Midbrain (tissue), 1 donor: ENCODE results near the gene RECQL5.

ENCODE experiments used
- DNase-seq: peaks from one replicate; lab custom pipeline; 2025; lab: John Stamatoyannopoulos, UW

Gene RECQL5

DNA sequence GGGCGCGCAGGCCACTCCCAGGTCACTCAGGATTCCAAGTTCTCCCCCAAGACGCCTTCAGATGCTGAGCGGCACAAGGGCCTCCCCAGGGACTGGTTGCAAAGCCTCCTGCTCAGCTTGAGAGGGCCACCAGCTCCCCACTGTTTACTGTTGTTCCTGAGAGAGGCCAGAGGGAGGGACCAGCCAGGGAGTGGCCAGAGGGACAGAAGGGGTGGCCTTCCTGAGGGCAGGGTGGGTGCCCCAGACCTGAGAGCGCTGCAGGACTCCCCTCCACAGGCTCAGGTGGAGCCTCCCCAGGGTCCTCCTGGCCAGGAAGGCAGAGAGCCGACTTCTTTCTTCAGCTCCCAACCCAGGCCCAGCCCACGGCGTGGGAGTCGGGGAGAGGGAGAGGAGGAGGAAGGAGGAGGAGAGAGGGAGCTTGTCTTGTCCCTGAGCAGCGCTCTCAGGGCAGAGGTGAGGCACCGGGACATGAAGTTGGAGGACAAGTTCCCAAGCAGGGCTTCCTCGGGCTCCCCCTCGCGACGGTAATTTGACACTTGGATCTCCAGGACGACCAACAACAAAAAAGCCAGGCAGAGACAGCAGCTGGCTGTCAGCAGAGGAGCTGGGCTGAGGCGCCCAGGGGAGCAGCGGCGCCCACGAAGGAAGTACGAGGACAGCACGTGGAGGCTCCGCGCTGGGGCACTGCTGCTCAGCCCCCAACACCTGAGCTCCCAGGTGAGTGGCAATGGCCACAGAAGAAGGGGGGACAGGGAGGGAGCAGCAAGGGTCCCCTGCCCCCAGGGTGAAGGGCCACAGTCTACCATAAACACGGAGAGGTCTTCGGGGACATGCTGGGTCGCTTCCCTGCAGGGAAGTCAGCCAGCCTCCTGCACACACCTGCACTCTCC, 33.2 kb downstream of the RECQL5 start:
- DNase-seq: peak; percentile 84

GRCh38 chr17:75632863-75633485, 34.0 kb downstream of the RECQL5 start, which contains the start of gene SMIM5:
TSS of gene SMIM5 (plus strand) at chr17:75633434. CDS start at chr17:75640202, 6,768 bp downstream.
- peak; percentile 96 for DNase-seq

- DNase-seq: no peak
These were observed 34.5 kb downstream of the RECQL5 start for GRCh38 chr17:75632428-75632827.

- no peak for DNase-seq
These were observed 35.6 kb downstream of the RECQL5 start for GRCh38 chr17:75631353-75631752.

DNA sequence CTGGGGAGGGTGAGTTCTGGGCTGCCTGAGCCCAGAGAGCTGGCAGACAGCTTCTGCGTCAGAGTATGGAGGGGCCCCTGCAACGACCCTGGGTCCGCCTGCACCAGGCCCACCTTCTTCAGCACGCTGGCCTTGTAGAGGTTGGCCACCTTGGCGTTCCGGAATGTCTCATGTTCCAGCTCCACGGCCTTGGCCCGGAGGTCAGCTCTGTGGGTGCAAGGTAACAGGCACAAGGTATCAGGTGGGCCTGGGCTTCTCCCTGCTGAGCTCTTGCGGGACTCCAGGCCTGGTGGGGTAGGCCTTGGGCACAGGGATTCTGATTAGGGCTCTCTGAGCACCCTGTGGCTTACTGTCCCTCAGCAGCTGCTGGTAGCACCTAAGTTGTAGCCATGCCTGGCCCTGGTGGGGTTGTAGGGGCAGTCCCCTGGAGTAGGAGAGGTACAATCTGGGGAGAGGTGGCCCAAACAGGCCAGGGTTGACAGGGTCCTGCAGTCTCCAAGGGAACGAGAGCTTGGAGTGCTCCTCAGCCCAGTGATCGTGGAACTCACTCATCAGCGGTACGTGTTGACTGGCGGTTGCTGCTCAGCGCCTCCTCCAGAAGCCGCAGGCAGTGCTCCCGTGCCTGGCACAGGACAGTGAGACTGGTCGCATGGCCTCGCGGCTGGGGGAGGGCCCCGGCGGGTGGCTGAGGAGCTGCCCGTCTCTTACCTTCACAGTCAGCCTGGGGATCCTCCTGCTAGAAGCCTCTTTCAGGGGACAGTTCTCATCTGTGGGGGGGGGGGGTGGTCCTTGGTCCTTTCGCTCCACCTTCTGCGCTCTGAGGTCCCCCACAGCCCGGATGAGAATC, 36.7 kb downstream of the RECQL5 start:
- no peak for DNase-seq

DNA sequence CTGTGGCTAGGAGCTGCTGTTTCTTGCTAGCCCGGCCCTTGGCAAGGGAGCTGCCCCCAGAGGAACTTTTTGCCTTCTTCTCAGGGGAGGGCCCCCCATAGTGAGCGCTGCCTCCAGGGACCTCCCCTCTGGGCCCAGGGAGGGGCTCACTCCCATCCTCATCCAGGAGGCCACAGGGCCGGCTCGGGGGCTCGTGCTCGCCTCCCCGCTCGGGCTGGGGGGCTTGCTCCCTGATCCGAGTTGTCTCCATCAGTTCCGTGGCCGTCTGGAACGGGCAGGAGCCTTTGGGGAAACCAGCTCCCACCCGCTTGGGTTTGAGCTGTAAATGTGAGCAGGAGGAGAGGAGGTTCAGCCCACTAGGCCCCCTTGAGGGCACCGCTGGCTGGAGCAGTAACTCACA, 37.8 kb downstream of the RECQL5 start:
- no peak for DNase-seq

- no peak for DNase-seq
These were observed 38.5 kb downstream of the RECQL5 start for GRCh38 chr17:75628425-75628824.

- no peak for DNase-seq
These were observed 39.9 kb downstream of the RECQL5 start for GRCh38 chr17:75627094-75627493.

DNA sequence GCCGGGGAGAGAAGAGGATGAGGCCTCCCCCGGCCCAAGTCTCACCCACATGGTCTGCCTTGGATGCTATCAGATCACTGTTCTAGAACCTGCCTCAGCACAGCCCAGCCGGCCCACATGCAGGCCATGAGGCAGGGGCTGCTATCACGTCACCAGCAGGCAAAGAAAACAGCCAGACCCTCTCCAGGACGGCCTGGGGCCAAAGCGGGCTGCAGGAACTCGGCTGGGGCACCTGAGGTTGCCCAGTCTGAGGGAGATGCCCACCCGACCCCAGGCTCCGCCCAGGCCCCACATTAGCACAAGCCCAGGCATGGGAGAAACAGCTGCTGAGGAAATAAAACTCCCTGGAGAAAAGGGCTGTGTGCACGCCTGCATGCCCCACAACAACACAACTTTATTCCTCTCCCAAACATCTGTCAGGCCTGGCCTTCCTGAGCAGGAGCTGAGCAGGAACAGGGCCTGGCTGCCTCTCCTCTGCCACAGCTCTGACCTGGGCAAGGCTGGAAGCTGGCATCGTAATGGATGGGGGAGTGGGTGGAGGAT, 40.4 kb downstream of the RECQL5 start:
- no peak for DNase-seq

DNA sequence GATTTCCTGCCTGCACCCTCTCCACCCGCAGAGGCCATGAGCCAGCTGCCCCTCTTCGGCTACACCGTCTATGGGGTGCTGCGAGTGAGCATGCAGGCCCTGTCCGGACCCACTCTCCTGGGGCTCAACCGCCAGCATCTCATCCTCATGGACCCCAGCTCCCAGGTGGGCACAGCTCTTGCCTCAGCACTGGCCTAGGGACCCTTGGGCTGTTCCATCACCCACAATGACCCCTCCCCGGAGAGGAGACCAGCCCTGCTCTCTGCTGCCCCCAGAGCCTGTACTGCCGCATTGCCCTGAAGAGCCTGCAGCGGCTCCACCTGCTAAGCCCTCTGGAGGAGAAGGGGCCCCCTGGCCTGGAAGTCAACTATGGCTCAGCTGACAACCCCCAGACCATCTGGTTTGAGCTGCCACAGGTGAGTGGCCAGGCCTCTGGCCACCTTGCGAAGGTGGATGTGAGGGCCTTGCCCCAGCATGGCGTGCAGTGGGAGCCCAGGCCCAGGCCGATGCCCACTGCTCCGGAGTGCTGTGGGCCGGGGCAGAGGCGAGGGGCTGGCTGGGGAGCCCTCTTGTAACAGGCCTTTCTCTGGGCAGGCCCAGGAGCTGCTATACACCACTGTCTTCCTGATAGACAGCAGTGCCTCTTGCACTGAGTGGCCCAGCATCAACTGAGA, 41.0 kb downstream of the RECQL5 start:
- DNase-seq: peak; percentile 13

DNA sequence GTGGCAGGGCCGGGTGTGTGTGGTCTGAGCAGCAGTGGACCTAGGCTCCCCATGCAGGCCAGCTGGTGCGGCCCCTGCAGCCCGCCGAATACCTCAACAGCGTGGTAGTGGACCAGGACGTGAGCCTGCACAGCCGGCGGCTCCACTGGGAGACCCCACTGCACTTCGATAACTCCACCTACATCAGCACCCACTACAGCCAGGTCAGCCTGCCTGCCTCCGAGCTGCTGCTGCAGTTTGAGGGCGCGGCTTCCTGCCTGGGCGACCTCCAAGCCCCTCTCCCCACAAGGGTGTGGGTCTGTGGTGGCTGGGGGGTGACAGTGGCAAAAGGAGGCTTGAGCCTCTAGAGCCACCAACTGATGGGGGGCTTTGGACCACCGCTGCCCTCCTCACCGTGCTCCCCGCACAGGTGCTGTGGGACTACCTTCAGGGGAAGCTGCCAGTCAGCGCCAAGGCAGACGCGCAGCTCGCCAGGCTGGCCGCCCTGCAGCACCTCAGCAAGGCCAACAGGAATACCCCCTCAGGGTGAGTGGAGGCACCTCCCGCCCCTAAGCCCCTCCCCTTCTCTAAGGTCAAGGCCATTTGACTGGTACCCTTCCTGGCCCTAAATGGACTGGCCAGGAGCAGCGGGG, 42.1 kb downstream of the RECQL5 start:
- DNase-seq: no peak

DNA sequence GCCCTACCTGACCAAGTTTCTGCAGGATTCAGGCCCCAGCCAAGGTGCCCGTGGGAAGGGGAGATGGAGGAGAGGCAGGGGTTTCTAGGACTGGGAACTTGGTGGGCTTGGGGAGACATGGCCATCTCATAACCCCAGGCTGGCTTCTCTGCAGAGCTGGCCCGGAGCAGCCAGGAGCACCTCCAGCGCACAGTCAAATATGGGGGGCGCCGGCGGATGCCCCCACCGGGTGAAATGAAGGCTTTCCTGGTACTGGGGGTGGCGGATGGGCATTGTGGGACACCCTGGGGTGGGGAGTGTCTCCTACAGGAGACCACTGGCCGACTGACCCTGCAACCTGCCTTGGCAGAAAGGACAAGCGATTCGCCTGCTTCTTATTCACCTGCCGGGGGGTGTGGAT, 42.9 kb downstream of the RECQL5 start:
- no peak for DNase-seq

DNA sequence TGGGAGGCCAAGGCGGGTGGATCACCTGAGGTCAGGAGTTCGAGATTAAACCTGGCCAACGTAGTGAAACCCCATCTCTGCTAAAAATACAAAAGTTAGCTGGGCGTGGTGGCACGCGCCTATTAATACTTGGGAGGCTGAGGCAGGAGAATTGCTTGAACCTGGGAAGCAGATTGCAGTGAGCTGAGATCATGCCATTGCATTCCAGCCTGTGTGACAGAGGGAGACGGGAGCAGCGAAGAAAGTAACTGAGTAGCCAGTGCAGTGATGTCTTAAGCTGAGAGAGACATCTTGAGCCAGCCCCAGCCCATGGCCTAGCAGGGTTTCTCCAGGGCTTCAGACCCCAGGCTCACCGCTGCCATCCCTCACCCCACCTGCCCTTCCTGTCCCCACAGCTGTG, 43.6 kb downstream of the RECQL5 start:
- no peak for DNase-seq

DNA sequence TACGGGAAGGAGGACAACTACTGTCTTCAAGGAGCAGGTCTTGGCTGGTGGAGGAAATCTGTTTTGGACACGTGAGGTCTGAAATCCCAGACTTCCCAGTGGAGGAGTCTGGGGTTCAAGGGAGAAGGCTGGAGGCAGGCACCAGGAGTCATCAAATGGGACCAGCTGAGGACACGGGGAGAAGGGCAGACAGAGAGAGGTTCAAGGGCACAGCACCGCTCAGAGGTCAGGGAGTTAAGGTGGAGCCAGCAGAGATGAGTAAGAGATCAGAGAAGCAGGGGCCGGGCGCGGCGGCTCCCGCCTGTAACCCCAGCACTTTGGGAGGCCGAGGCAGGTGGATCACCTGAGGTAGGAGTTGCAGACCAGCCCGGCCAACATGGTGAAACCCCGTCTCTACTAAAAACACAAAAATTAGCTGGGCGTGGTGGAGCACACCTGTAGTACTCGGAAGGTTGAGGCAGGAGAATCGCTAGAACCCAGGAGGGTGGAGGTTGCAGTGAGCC, 44.1 kb downstream of the RECQL5 start:
- DNase-seq: no peak

GRCh38 chr17:75622076-75622475, 44.9 kb downstream of the RECQL5 start:
- DNase-seq: no peak

- no peak for DNase-seq
These were observed 45.5 kb downstream of the RECQL5 start for GRCh38 chr17:75621489-75621888.

DNA sequence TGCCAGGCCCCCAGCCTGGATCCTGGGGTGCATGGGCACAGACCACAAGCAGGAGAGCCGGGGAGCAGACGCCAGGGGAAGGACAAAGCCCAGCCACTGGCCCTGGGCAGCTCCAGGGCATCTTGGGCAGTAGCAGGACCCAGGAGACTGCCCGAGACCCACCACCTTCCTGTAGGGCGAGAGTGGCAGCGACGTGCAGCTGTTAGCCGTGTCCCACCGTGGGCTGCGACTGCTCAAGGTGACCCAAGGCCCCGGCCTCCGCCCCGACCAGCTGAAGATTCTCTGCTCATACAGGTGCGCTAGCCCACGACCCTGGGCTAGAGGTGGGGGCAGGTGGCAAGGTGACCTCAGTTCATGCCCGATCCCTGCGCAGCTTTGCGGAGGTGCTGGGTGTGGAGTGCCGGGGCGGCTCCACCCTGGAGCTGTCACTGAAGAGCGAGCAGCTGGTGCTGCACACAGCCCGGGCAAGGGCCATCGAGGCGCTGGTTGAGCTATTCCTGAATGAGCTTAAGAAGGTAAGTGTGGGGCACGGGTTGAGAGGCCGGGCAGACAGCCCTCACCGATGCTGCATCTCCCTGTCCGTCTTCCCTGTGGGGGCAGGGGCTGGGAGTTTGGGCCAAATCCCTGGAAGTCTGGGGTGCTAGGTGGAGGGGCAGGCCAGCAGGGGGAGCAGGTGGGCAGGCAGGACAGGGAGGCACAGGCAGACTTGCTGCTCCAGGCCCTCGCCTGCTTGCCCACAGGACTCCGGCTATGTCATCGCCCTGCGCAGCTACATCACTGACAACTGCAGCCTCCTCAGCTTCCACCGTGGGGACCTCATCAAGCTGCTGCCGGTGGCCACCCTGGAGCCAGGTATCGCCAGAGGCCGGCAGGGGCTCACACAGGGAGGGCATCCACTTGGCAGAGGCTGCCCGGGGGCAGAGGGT, 47.2 kb downstream of the RECQL5 start:
- DNase-seq: no peak

GRCh38 chr17:75617675-75618074, 49.3 kb downstream of the RECQL5 start:
- DNase-seq: no peak

GRCh38 chr17:75617218-75617617, 49.7 kb downstream of the RECQL5 start:
- no peak for DNase-seq
